GM10248 (cell line): Measurements from ENCODE around the gene ADGRV1.
"Not testable (repeated sequence)": the region's sequence is repeated elsewhere in the genome, so short reads cannot be mapped to it uniquely, and the experiment has no call there.

Experiments used
- CTCF ChIA-PET: fragments of 300-600 bp; sonication (Branson Sonifier 250); formaldehyde crosslinking; extraction: SDS; loops from one replicate; lab custom pipeline; 2021; ENCODE audit warnings: antibody characterized with exemption; lab: Yijun Ruan, JAX
- POLR2A ChIA-PET: fragments of 350-650 bp; sonication (Branson Sonifier 250); formaldehyde crosslinking; extraction: SDS; loops from one replicate; lab custom pipeline; 2020; ENCODE audit warnings: antibody characterized with exemption; lab: Yijun Ruan, JAX
- DNase-seq: peaks from one replicate; pipeline ENCODE4 v3.0.0; 2012; ENCODE audit errors: extremely low spot score
- TF ChIP-seq, protein P1 (sequence below): IDR thresholded peaks from 2 replicates; pipeline ENCODE4 v1.5.1; 2012; ENCODE audit warnings: mild to moderate bottlenecking, low read depth; ENCODE audit errors: extremely low read depth, missing control alignments, control extremely low read depth

ADGRV1 gene

DNA sequence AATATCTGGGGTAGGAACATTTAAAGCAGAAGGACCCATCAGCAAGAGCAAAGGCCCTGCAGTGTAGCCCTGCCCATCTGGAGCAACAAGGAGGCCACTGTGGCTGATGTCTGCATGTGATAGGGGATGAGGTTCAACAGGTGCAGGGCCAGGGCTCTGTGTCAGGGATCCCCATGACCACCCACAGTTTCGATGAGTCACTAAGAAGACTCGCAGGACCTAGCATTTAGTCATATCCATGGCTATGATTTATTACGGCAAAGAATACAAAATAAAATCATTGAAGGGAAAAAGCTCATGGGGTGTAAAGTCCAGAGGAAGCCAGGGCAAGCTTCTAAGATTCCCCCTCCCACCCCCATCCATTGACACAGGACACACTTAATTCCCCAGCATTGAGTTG lies 188.6 kb downstream of the ADGRV1 start:
- DNase-seq, result no peak
- CTCF ChIA-PET, result interaction anchor here (1.4 kb wide), 1 partner anchor 13 kb away, joined by 4 read pairs; no protein-coding TSS in a partner anchor
- POLR2A ChIA-PET, result no interaction called here
- TF ChIP-seq, protein P1, sequence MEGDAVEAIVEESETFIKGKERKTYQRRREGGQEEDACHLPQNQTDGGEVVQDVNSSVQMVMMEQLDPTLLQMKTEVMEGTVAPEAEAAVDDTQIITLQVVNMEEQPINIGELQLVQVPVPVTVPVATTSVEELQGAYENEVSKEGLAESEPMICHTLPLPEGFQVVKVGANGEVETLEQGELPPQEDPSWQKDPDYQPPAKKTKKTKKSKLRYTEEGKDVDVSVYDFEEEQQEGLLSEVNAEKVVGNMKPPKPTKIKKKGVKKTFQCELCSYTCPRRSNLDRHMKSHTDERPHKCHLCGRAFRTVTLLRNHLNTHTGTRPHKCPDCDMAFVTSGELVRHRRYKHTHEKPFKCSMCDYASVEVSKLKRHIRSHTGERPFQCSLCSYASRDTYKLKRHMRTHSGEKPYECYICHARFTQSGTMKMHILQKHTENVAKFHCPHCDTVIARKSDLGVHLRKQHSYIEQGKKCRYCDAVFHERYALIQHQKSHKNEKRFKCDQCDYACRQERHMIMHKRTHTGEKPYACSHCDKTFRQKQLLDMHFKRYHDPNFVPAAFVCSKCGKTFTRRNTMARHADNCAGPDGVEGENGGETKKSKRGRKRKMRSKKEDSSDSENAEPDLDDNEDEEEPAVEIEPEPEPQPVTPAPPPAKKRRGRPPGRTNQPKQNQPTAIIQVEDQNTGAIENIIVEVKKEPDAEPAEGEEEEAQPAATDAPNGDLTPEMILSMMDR, result no peak

DNA sequence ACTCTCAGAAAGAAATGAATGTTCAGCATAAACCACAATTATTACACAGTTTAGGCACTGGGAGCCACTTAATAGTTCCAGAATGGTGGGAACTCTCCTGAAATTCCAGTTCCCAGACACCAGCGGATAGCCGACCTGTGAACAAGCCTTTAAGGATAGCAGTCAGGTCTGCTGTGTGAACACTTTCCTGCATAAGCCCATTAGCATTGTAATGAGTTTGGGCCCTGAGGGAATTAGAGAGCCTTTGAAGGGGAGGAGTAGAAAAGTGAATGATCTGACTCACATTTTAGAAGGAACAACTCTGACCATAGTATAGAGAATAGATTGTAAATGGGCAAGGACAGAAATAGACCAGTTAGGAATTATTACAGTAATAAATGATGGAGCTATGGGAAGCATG lies 189.1 kb downstream of the ADGRV1 start:
- TF ChIP-seq, protein P1, result no peak
- ChIA-PET POLR2A (no interaction called here), CTCF (interaction anchor here (1.4 kb wide), 1 partner anchor 13 kb away, joined by 4 read pairs; no protein-coding TSS in a partner anchor)
- DNase-seq, result no peak

DNA sequence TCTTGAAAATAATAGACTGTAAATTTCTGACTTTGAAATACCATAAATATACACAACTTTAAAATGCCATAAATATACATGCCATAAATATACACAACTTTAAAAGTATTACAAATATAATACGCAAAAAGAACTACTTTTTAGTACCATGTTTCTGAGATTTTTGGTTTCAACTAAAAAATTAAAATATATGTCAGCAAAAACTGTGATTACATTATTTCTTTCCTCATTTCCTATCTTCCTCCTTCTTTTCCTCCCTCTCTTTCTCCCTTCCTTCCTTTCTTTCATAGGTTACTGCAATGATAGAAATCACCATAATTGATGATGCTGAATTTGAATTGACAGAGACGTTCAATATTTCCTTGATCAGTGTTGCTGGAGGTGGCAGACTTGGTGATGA lies 200.5 kb downstream of the ADGRV1 start:
- ChIA-PET CTCF (no interaction called here), POLR2A (no interaction called here)
- TF ChIP-seq, protein P1, result no peak
- DNase-seq, result no peak

DNA sequence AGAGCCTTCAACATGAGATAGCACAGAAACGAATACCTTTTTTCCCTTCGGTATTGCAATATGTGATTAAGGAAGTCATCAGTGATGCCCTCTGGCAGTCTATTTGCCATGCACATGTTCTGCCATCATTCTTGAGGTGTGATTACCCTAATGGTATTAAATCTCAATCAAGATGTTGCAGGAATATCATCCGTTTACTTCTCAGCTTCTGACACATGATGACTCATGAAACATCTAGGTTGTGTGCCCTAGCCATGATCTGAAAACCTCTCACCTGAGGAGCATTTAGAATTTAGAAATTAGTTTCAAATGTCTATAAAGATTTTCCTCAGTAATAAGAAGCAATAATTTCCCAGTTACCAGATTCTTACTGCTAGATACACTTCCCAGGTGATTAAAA lies 209.1 kb downstream of the ADGRV1 start:
- TF ChIP-seq, protein P1, result no peak
- CTCF ChIA-PET, result no interaction called here
- no peak for DNase-seq
- POLR2A ChIA-PET, result no interaction called here

DNA sequence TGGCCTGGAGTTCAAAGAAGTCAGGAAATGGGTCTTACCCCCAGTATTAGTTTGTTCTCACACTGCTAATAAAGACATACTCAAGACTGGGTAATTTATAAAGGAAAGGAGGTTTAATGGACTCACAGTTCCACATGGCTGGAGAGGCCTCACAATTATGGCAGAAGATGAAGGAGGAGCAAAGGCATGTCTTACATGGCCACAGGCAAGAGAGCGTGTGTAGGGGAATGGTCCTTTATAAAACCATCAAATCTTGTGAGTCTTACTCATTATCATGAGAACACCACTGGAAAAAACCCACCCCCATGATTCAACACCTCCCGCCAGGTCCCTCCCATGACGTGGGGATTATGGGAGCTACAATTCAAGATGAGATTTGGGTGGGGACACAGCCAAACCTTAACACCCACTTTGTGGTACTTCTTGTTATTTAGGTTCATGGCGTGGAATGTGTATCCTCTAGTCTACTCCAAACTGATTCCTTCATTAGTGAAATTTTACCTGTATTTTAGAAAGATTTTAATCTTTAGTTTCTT lies 211.5 kb downstream of the ADGRV1 start:
- POLR2A ChIA-PET, DNase-seq: not testable (repeated sequence)
- CTCF ChIA-PET, result interaction anchor here (1.2 kb wide), 2 partner anchors 10 to 14 kb away, joined by 3 to 4 read pairs; no protein-coding TSS in a partner anchor

DNA sequence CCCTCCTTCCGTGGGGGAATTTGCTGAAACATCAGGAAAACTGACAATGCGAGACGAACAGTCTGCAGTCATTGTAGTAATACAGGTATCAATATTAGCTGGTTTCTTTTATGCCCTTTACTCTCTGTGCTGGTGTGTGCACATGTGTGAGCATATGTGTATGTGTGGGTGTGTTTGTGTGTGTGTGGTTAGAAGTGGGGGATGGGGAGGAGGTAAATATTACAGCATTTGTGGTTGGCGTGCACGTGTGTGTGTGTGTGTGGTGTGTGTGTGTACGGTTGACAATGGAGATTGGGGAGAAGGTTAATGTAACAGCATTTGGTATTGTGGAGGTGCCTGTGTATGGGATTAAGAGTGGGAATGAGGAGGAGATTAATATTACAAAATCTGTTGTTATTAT lies 219.4 kb downstream of the ADGRV1 start:
- CTCF ChIA-PET, result interaction anchor here (1.0 kb wide), 1 partner anchor 9 kb away, joined by 3 read pairs; no protein-coding TSS in a partner anchor
- POLR2A ChIA-PET, result no interaction called here
- TF ChIP-seq, protein P1, result no peak
- DNase-seq, result no peak

DNA sequence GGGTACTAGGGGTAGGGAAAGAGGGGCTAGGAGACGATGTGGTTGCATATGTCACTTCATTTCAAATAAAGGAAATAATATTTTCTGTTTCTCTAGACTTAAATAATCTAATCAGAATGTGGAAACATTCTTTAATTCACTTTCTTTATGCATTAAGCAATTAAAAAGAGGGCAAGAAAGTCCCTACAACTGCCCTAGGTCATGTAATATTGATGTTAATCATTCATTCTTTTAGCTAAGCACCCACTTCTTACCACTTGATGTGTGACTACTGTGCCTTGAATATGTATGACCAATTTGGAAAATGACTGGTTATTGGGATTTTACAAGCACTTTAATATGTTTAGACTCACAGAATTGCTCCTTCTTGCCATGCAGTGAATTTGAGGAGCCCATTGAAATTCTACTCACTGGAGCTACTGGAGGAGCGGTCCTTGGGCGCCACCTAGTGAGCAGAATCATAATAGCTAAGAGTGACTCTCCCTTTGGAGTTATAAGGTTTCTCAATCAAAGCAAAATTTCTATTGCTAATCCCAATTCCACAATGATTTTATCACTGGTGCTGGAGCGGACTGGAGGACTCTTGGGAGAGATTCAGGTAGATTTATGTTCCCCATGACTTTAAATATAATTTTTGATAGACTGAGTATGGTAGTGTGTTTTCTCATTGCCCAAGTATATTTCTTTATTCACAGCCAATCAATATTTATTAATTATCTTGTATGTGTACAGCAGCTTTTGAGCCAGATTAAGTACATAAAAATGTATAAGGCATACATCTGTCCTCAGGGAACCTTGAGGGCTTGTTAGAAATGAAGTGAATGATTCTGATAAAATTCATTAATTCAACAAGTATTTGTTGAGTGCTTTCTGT lies 225.1 kb downstream of the ADGRV1 start:
- POLR2A ChIA-PET, result no interaction called here

More for the DNA sequence above, 225.1 kb downstream of the ADGRV1 start:
- CTCF ChIA-PET, result interaction anchor here (0.6 to 2.4 kb wide), 46 partner anchors 9 to 1958 kb away, joined by 3 to 27 read pairs (median 4); partner anchors contain the start of gene LYSMD3
- TF ChIP-seq, protein P1, result peak; percentile 86
- peak; percentile 21 for DNase-seq
